Measurements from ENCODE around the gene KRTAP4-12. TPM values are rescaled to one million over a fixed set of nuclear protein-coding genes. Genes with fewer than 3 reads are reported as not detected.
"Not testable (repeated sequence)": the region's sequence is repeated elsewhere in the genome, so short reads cannot be mapped to it uniquely, and the experiment has no call there.

Gene KRTAP4-12
- not detected in 2 replicates for total RNA-seq (2014; rRNA removed; shearing (Covaris generic))

GRCh38 chr17:41123991-41124371 is at the start of gene KRTAP4-12:
Gene KRTAP4-12, minus strand, starts transcription at chr17:41124182. Its CDS starts 60 bp downstream, at chr17:41124122.
- DNase-seq (ENCODE audit: low spot score), result not testable (repeated sequence)

GRCh38 chr17:41171886-41172285 is 47.9 kb upstream of the KRTAP4-12 start:
- DNase-seq (ENCODE audit: low spot score), result no peak

GRCh38 chr17:41168121-41168520 is 44.1 kb upstream of the KRTAP4-12 start, which contains the start of gene KRTAP4-3:
Gene KRTAP4-3, minus strand, starts transcription at chr17:41168221. Its CDS starts 49 bp downstream, at chr17:41168172.
- no peak for DNase-seq (ENCODE audit: low spot score)

GRCh38 chr17:41167561-41167960 is 43.6 kb upstream of the KRTAP4-12 start:
- no peak for DNase-seq (ENCODE audit: low spot score)

GRCh38 chr17:41163828-41164227 is 39.8 kb upstream of the KRTAP4-12 start:
- no peak for DNase-seq (ENCODE audit: low spot score)

- DNase-seq (ENCODE audit: low spot score), result no peak
Observed at GRCh38 chr17:41160648-41161047, 36.7 kb upstream of the KRTAP4-12 start, which contains the start of gene KRTAP4-4. Gene KRTAP4-4, minus strand, starts transcription at chr17:41160748. Its CDS starts 57 bp downstream, at chr17:41160691.

- DNase-seq (ENCODE audit: low spot score), result not testable (repeated sequence)
Observed at GRCh38 chr17:41160190-41160589, 36.2 kb upstream of the KRTAP4-12 start.

GRCh38 chr17:41153856-41154255 is 29.9 kb upstream of the KRTAP4-12 start:
- DNase-seq (ENCODE audit: low spot score), result no peak

- DNase-seq (ENCODE audit: low spot score), result no peak
Observed at GRCh38 chr17:41151525-41151924, 27.5 kb upstream of the KRTAP4-12 start.

- DNase-seq (ENCODE audit: low spot score), result no peak
Observed at GRCh38 chr17:41150026-41150425, 26.0 kb upstream of the KRTAP4-12 start.

- no peak for DNase-seq (ENCODE audit: low spot score)
Observed at GRCh38 chr17:41149652-41149985, 25.6 kb upstream of the KRTAP4-12 start, which contains the start of gene KRTAP4-5. Gene KRTAP4-5, minus strand, starts transcription at chr17:41149825. Its CDS starts 58 bp downstream, at chr17:41149767.

- not testable (repeated sequence) for DNase-seq (ENCODE audit: low spot score)
Observed at GRCh38 chr17:41148971-41149651, 25.1 kb upstream of the KRTAP4-12 start.

- no peak for DNase-seq (ENCODE audit: low spot score)
Observed at GRCh38 chr17:41147531-41148204, 23.7 kb upstream of the KRTAP4-12 start.

GRCh38 chr17:41145261-41145660 is 21.3 kb upstream of the KRTAP4-12 start:
- no peak for DNase-seq (ENCODE audit: low spot score)

GRCh38 chr17:41144846-41145245 is 20.9 kb upstream of the KRTAP4-12 start:
- DNase-seq (ENCODE audit: low spot score), result no peak

- DNase-seq (ENCODE audit: low spot score), result no peak
Observed at GRCh38 chr17:41141361-41141760, 17.4 kb upstream of the KRTAP4-12 start.

- no peak for DNase-seq (ENCODE audit: low spot score)
Observed at GRCh38 chr17:41140360-41141131, 16.6 kb upstream of the KRTAP4-12 start, which contains the start of gene KRTAP4-6. Gene KRTAP4-6, minus strand, starts transcription at chr17:41140544. Its CDS starts 57 bp downstream, at chr17:41140487.

GRCh38 chr17:41139865-41140264 is 15.9 kb upstream of the KRTAP4-12 start:
- DNase-seq (ENCODE audit: low spot score), result not testable (repeated sequence)

GRCh38 chr17:41133880-41134735 is 10.1 kb upstream of the KRTAP4-12 start:
- no peak for DNase-seq (ENCODE audit: low spot score)

GRCh38 chr17:41131979-41132378 is 8.0 kb upstream of the KRTAP4-12 start:
- no peak for DNase-seq (ENCODE audit: low spot score)

GRCh38 chr17:41127371-41127770 is 3.4 kb upstream of the KRTAP4-12 start:
- no peak for DNase-seq (ENCODE audit: low spot score)
